CD8-positive, alpha-beta memory T cell (primary cell): Measurements from ENCODE around the gene TTC28. TPM values are rescaled to one million over a fixed set of nuclear protein-coding genes. Genes with fewer than 3 reads are reported as not detected.

Experiments
- CTCF ChIA-PET: fragments of 350-600 bp; sonication (Branson Sonifier 250); formaldehyde crosslinking; loops from one replicate; lab custom pipeline; 2021; ENCODE audit warnings: antibody characterized with exemption; lab: Charles Lee
- POLR2A ChIA-PET: fragments of 350-600 bp; sonication (Branson Sonifier 250); formaldehyde crosslinking; loops from one replicate; lab custom pipeline; 2021; ENCODE audit warnings: antibody characterized with exemption; lab: Charles Lee
- DNase-seq, 5 donors: peaks; one replicate each; pipeline versions ENCODE4 v3.0.0 to v3.0.0-alpha.2; 2020 to 2022; ENCODE audit warnings: mixed read lengths in 1 of 5
- H3K27ac ChIP-seq: one replicate; pipeline ENCODE4 v1.7.0; 2013; ENCODE audit warnings: low read depth, mild to moderate bottlenecking, low read length, moderate library complexity
- H3K27me3 ChIP-seq: 2 replicates; pipeline ENCODE4 v1.7.0; 2013; ENCODE audit warnings: low read length, mild to moderate bottlenecking; ENCODE audit not compliant: insufficient read depth, poor library complexity, severe bottlenecking
- H3K36me3 ChIP-seq: 2 replicates; pipeline ENCODE4 v1.7.0; 2013; ENCODE audit warnings: mild to moderate bottlenecking, low read length, moderate library complexity; ENCODE audit not compliant: insufficient read depth
- H3K4me1 ChIP-seq: 2 replicates; pipeline ENCODE4 v1.7.0; 2013; ENCODE audit warnings: mild to moderate bottlenecking, low read length, moderate library complexity; ENCODE audit not compliant: insufficient read depth
- H3K4me3 ChIP-seq: 2 replicates; pipeline ENCODE4 v1.7.0; 2013; ENCODE audit warnings: mild to moderate bottlenecking, low read length
- H3K9me3 ChIP-seq: 2 replicates; pipeline ENCODE4 v1.7.0; 2013; ENCODE audit warnings: mild to moderate bottlenecking, low read length
- H3K27ac Mint-ChIP-seq, 8 donors: one replicate each; pipeline ENCODE4 v1.8.0; 2020 to 2021; ENCODE audit warnings: mixed read lengths in 8 of 8, mild to moderate bottlenecking in 6 of 8, inconsistent platforms in 3 of 8, moderate library complexity in 3 of 8
- H3K27me3 Mint-ChIP-seq, 2 donors: one replicate each; pipeline ENCODE4 v1.8.0; 2020 to 2021; ENCODE audit warnings: mixed read lengths in 2 of 2, mild to moderate bottlenecking in 1 of 2, moderate library complexity in 1 of 2
- H3K36me3 Mint-ChIP-seq, 3 donors: one replicate each; pipeline ENCODE4 v1.8.0; 2020 to 2021; ENCODE audit warnings: mixed read lengths in 3 of 3, inconsistent platforms in 1 of 3, mild to moderate bottlenecking in 1 of 3
- H3K4me1 Mint-ChIP-seq, 3 donors: one replicate each; pipeline ENCODE4 v1.8.0; 2020 to 2021; ENCODE audit warnings: mixed read lengths in 3 of 3, inconsistent platforms in 1 of 3, mild to moderate bottlenecking in 1 of 3
- H3K4me3 Mint-ChIP-seq, 7 donors: one replicate each; pipeline ENCODE4 v1.8.0; 2020 to 2021; ENCODE audit warnings: mixed read lengths in 7 of 7, mild to moderate bottlenecking in 6 of 7, moderate library complexity in 4 of 7, inconsistent platforms in 2 of 7
- H3K9me3 Mint-ChIP-seq, 5 donors: one replicate each; pipeline ENCODE4 v1.8.0; 2020 to 2022; ENCODE audit warnings: mixed read lengths in 5 of 5, mild to moderate bottlenecking in 3 of 5, moderate library complexity in 2 of 5, inconsistent platforms in 1 of 5
- polyA plus RNA-seq: library from polyadenylated mRNA; unstranded; fragments of 300-500 nt; fragmentation: Illumina TruSeq; gene quantifications from one replicate; pipeline ENCODE4 v1.2.3, GENCODE V29; 2021
- total RNA-seq, 2 experiments: library from RNA; stranded (reverse); gene quantifications; one replicate each; pipeline ENCODE4 v1.2.3, GENCODE V29; 2021

TTC28 gene
- total and polyA plus RNA-seq, 3 experiments from 2014 or later, result 0.24 to 0.60 (median 0.51) TPM

- H3K27ac Mint-ChIP-seq, result no peak overlapping the region
- CTCF ChIA-PET, result no interaction called here
These were observed 493.0 kb downstream of the TTC28 start for GRCh38 chr22:28186641-28187040.

DNA sequence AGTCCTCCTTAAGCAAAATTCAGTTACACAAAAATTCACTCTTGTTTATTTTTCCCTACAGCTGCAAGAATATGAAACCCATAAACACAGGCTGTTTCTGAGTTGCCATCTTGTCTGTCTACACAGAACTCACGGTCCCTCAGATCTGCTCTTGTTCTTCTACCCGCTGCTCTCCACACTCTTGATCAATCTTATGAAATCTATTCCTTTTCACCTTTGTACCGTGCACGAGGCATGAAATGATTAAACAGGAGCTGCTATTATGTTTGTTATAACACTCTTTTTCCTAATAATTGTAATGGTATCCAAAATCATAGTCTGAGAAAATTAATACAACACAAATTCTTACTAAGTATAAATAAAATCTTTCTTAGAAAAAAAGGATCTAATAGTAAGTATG lies 494.5 kb downstream of the TTC28 start:
- DNase-seq, result no peak
- H3K4me3 Mint-ChIP-seq, result no peak overlapping the region
- H3K27me3 ChIP-seq, result no peaks in the 10 kb centered on the region
- H3K9me3 ChIP-seq, result no peaks in the 10 kb centered on the region
- POLR2A ChIA-PET, result no interaction called here
- H3K4me1 Mint-ChIP-seq, result no peaks in the 10 kb centered on the region
- CTCF ChIA-PET, result no interaction called here
- H3K27ac Mint-ChIP-seq, result no peak overlapping the region
- H3K27me3 Mint-ChIP-seq, result peaks cover 3 to 38% of the 10 kb centered on the region in 2 donors
- no peak overlapping the region for H3K27ac ChIP-seq
- H3K4me3 ChIP-seq, result no peak overlapping the region
- no peaks in the 10 kb centered on the region for H3K36me3 ChIP-seq
- H3K9me3 Mint-ChIP-seq, result no peaks in the 10 kb centered on the region
- no peaks in the 10 kb centered on the region for H3K36me3 Mint-ChIP-seq
- H3K4me1 ChIP-seq, result no peaks in the 10 kb centered on the region

More at GRCh38 chr22:28186641-28187040, 493.0 kb downstream of the TTC28 start:
- no peak overlapping the region for H3K27ac ChIP-seq
- Mint-ChIP-seq H3K4me3 (no peak overlapping the region), H3K4me1 (no peaks in the 10 kb centered on the region), H3K27me3 (peaks cover 9 to 33% of the 10 kb centered on the region in 2 donors), H3K36me3 (no peaks in the 10 kb centered on the region), H3K9me3 (no peaks in the 10 kb centered on the region)
- H3K4me1 ChIP-seq, result no peaks in the 10 kb centered on the region
- H3K27me3 ChIP-seq, result no peaks in the 10 kb centered on the region
- H3K9me3 ChIP-seq, result no peaks in the 10 kb centered on the region
- no peak overlapping the region for H3K4me3 ChIP-seq
- H3K36me3 ChIP-seq, result no peaks in the 10 kb centered on the region
- POLR2A ChIA-PET, result no interaction called here
- DNase-seq, result no peak

DNA sequence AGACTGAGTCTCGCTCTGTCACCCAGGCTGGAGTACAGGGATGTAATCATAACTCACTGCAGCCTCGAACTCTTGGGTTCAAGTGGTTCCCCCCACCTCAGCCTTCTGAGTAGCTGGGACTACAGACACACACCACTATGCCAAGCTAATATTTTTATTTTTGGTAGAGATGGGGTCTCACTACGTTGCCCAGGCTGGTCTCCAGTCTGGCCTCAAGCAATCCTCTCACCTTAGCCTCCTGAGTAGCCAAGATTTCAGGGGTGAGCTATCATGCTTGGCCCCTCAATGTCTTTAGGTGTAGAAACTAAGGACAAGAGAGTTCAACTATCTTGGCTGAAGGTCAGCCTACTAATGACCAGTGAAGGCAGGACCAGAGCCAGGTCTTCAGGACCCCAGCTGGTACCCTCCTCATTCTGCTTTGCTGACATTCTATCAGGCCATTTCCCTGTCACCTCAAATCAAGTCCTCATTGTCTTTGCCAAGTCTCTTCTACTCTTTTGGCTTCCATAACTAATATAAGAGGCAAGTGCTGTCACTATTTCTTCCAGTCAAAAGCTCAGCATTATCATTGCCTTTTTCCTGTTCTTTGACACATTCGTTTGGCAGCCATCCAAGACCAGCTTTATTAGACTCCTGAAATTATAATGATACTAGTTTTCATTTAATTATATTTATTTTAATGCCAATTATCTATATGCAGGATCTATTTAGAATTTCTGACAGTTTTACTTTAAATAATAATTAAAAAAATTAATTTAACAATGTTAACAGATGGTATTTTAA lies 496.4 kb downstream of the TTC28 start:
- H3K27ac ChIP-seq, result no peak overlapping the region
- no peaks in the 10 kb centered on the region for H3K4me1 ChIP-seq
- H3K36me3 ChIP-seq, result no peaks in the 10 kb centered on the region
- no peak overlapping the region for H3K4me3 Mint-ChIP-seq
- H3K36me3 Mint-ChIP-seq, result no peaks in the 10 kb centered on the region
- ChIA-PET POLR2A (no interaction called here), CTCF (no interaction called here)
- no peaks in the 10 kb centered on the region for H3K27me3 ChIP-seq
- no peak overlapping the region for H3K27ac Mint-ChIP-seq
- no peak for DNase-seq
- H3K9me3 ChIP-seq, result no peaks in the 10 kb centered on the region
- H3K27me3 Mint-ChIP-seq, result peaks cover 1 to 38% of the 10 kb centered on the region in 2 donors
- no peaks in the 10 kb centered on the region for H3K4me1 Mint-ChIP-seq
- H3K9me3 Mint-ChIP-seq, result no peaks in the 10 kb centered on the region
- no peak overlapping the region for H3K4me3 ChIP-seq

DNA sequence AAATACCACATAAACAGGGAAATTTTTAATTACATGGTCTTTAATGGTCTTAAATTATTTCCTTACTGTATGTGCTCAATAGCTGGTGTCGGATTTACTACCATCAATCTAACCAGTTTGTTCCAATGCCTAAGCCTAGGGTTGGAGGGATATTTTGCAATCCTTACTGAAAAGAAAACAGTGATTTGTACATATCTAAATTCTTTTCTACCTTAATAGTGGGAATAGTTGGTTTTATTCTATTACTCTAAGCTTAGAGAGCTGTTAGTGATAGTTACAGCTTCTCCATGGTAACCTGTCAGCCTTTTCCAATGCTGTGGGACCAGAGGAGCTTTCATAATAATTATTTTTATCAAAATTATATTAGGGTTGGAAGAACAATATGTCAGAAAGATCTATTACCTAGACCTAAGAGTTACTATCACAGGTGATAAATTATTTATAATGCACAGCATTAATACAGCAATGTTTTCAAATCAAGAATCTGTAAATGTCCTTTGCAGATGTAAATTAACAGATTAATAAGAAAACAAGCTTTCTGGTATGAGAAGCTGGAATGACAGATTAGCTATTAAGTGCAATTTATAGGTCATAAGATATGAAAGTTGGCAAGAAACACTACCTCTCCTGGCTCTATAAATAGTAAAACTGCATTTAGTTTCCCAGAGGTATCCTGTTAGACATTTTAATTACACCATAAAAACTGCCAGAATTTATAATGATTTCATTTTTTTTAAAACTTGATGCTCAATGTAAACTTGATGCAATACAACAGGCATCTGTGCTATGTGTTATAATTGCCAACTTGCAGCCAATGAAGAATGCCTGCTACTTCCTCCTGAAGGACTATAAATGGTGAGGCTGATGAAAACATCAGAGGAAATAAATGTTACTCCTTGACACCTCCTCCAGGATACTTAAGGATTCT lies 498.6 kb downstream of the TTC28 start:
- H3K27ac Mint-ChIP-seq, result no peak overlapping the region
- POLR2A ChIA-PET, result no interaction called here
- no peaks in the 10 kb centered on the region for H3K36me3 Mint-ChIP-seq

GRCh38 chr22:28179392-28179791 lies 500.2 kb downstream of the TTC28 start:
- no peak overlapping the region for H3K4me3 ChIP-seq

More for the DNA sequence above, 498.6 kb downstream of the TTC28 start:
- peaks cover 1 to 26% of the 10 kb centered on the region in 2 donors for H3K27me3 Mint-ChIP-seq
- Histone ChIP-seq H3K4me1 (no peaks in the 10 kb centered on the region), H3K27me3 (no peaks in the 10 kb centered on the region), H3K27ac (no peak overlapping the region), H3K36me3 (no peaks in the 10 kb centered on the region), H3K9me3 (no peaks in the 10 kb centered on the region), H3K4me3 (no peak overlapping the region)
- no peak for DNase-seq
- CTCF ChIA-PET, result no interaction called here
- no peaks in the 10 kb centered on the region for H3K9me3 Mint-ChIP-seq
- no peaks in the 10 kb centered on the region for H3K4me1 Mint-ChIP-seq
- H3K4me3 Mint-ChIP-seq, result no peak overlapping the region

GRCh38 chr22:28175730-28176492 lies 503.7 kb downstream of the TTC28 start:
- ChIA-PET CTCF (no interaction called here), POLR2A (no interaction called here)
- no peak overlapping the region for H3K4me3 ChIP-seq
- Mint-ChIP-seq H3K27ac (no peak overlapping the region), H3K27me3 (peaks cover 3 to 19% of the 10 kb centered on the region in 2 donors), H3K9me3 (peaks cover 0 to under 1% (median 0%) of the 10 kb centered on the region in 5 donors), H3K4me3 (no peak overlapping the region), H3K4me1 (no peaks in the 10 kb centered on the region), H3K36me3 (no peaks in the 10 kb centered on the region)
- no peaks in the 10 kb centered on the region for H3K9me3 ChIP-seq
- H3K27ac ChIP-seq, result no peak overlapping the region
- no peaks in the 10 kb centered on the region for H3K36me3 ChIP-seq
- no peaks in the 10 kb centered on the region for H3K27me3 ChIP-seq
- no peak for DNase-seq
- H3K4me1 ChIP-seq, result no peaks in the 10 kb centered on the region

More at GRCh38 chr22:28179392-28179791, 500.2 kb downstream of the TTC28 start:
- Mint-ChIP-seq H3K36me3 (no peaks in the 10 kb centered on the region), H3K27me3 (peaks cover 1 to 18% of the 10 kb centered on the region in 2 donors), H3K27ac (no peak overlapping the region), H3K4me3 (no peak overlapping the region), H3K4me1 (no peaks in the 10 kb centered on the region), H3K9me3 (no peaks in the 10 kb centered on the region)
- POLR2A ChIA-PET, result no interaction called here
- no peaks in the 10 kb centered on the region for H3K4me1 ChIP-seq
- CTCF ChIA-PET, result no interaction called here
- H3K9me3 ChIP-seq, result no peaks in the 10 kb centered on the region
- H3K27ac ChIP-seq, result no peak overlapping the region
- no peak for DNase-seq
- no peaks in the 10 kb centered on the region for H3K27me3 ChIP-seq
- H3K36me3 ChIP-seq, result no peaks in the 10 kb centered on the region

GRCh38 chr22:28174509-28174908 lies 505.1 kb downstream of the TTC28 start:
- Mint-ChIP-seq H3K4me1 (no peaks in the 10 kb centered on the region), H3K27me3 (peaks cover 2 to 15% of the 10 kb centered on the region in 2 donors), H3K27ac (no peak overlapping the region), H3K4me3 (no peak overlapping the region), H3K36me3 (no peaks in the 10 kb centered on the region), H3K9me3 (peaks cover 0 to 3% (median 0%) of the 10 kb centered on the region in 5 donors)
- Histone ChIP-seq H3K27me3 (no peaks in the 10 kb centered on the region), H3K4me3 (no peak overlapping the region), H3K27ac (no peak overlapping the region), H3K4me1 (no peaks in the 10 kb centered on the region), H3K36me3 (no peaks in the 10 kb centered on the region), H3K9me3 (no peaks in the 10 kb centered on the region)
- no peak for DNase-seq
- POLR2A ChIA-PET, result no interaction called here
- CTCF ChIA-PET, result no interaction called here
